Measurements from ENCODE around the gene HOXC11. TPM values are rescaled to one million over a fixed set of nuclear protein-coding genes. Genes with fewer than 3 reads are reported as not detected.

The HOXC11 gene
- total RNA-seq, 1 donor from 2014 or later, result not detected

DNA sequence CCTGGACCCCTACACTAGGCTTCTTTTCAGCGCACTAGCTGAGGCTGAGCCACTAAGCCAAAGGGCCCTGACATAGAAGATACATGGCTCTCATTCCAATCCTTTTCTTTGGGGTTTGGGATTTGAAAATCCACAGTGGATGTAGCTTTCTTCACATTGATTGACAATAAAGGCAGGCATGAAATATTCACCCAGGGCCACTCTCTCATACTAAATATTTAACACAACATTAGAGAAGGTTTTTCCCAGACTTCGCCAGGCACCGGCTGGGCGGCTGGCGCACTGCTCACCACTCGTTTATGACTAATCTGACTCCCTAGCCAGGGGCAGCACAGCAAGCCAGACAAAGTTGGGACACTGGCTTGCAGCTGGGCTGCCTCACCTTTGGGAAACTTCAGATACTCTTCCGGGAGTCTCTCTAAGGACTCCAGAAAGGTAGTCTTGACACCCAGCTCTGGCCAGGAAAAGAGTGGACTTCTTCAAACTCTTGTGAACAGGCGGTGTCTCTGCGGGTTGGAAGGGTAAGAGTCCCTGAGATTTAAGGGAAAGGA lies 699 bp upstream of the HOXC11 start:
- no peaks in the 10 kb centered on the region for H3K36me3 Mint-ChIP-seq
- H3K36me3 ChIP-seq, result no peaks in the 10 kb centered on the region
- H3K27me3 Mint-ChIP-seq (ENCODE audit: insufficient read depth, low read depth), result peaks cover 94% of the 10 kb centered on the region
- H3K9me3 Mint-ChIP-seq, result peaks cover 10% of the 10 kb centered on the region
- H3K4me1 Mint-ChIP-seq, result no peaks in the 10 kb centered on the region
- H3K4me2 ChIP-seq, result no peak overlapping the region
- TF ChIP-seq, protein P1, sequence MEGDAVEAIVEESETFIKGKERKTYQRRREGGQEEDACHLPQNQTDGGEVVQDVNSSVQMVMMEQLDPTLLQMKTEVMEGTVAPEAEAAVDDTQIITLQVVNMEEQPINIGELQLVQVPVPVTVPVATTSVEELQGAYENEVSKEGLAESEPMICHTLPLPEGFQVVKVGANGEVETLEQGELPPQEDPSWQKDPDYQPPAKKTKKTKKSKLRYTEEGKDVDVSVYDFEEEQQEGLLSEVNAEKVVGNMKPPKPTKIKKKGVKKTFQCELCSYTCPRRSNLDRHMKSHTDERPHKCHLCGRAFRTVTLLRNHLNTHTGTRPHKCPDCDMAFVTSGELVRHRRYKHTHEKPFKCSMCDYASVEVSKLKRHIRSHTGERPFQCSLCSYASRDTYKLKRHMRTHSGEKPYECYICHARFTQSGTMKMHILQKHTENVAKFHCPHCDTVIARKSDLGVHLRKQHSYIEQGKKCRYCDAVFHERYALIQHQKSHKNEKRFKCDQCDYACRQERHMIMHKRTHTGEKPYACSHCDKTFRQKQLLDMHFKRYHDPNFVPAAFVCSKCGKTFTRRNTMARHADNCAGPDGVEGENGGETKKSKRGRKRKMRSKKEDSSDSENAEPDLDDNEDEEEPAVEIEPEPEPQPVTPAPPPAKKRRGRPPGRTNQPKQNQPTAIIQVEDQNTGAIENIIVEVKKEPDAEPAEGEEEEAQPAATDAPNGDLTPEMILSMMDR (IDR thresholded peaks at IDR 0.05), result no peak
- TF ChIP-seq EZH2 (IDR thresholded peaks at IDR 0.05) (no peak), EZH2phosphoT487 (IDR thresholded peaks at IDR 0.05) (no peak)
- no peaks in the 10 kb centered on the region for H3K9me3 ChIP-seq (ENCODE audit: low read depth)
- no peak overlapping the region for H3K9ac ChIP-seq
- no peaks in the 10 kb centered on the region for H3K4me1 ChIP-seq
- DNase-seq (ENCODE audit: low spot score), result no peak
- H3K27ac ChIP-seq, result no peak overlapping the region
- peaks cover 91% of the 10 kb centered on the region for H4K20me1 ChIP-seq (ENCODE audit: low read depth)
- H3F3A ChIP-seq (ENCODE audit: low read depth), result no peaks in the 10 kb centered on the region
- no peaks in the 10 kb centered on the region for H3K79me2 ChIP-seq (ENCODE audit: low read depth)
- H2AFZ ChIP-seq (replicated peaks), result no peak overlapping the region
- no peak overlapping the region for H3K27ac Mint-ChIP-seq
- H3K4me3 Mint-ChIP-seq, result no peak overlapping the region
- no peak overlapping the region for H3K4me3 ChIP-seq
- peaks cover 100% of the 10 kb centered on the region for H3K27me3 ChIP-seq

DNA sequence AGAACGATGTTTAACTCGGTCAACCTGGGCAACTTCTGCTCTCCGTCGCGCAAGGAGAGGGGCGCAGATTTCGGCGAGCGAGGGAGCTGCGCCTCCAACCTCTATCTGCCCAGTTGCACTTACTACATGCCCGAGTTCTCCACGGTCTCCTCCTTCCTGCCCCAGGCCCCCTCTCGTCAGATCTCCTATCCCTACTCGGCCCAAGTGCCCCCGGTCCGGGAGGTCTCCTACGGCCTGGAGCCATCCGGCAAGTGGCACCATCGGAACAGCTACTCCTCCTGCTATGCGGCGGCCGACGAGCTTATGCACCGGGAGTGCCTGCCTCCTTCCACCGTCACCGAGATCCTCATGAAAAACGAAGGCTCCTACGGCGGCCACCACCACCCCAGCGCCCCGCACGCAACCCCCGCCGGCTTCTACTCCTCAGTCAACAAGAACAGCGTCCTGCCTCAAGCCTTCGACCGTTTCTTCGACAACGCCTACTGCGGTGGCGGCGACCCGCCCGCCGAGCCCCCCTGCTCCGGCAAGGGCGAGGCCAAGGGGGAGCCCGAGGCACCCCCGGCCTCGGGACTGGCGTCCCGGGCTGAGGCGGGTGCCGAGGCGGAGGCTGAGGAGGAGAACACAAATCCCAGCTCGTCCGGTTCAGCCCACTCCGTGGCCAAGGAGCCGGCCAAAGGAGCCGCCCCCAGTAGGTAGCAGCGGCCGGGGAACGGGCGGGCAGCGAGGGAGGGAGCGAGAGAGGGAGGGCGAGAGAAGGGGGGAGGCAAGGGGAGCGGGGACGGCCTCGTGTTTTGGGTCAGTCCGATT lies 513 bp downstream of the HOXC11 start:
- H3K4me1 Mint-ChIP-seq, result no peaks in the 10 kb centered on the region
- H2AFZ ChIP-seq (replicated peaks), result no peak overlapping the region

GRCh38 chr12:53974084-53975063 lies 1.4 kb downstream of the HOXC11 start, which contains the start of gene HOTAIR:
Gene HOTAIR, minus strand, starts transcription at chr12:53974954.
- no peak within 1 kb of the TSS for H3K4me3 ChIP-seq
- no peaks in the 10 kb centered on the region for H3F3A ChIP-seq (ENCODE audit: low read depth)
- no peaks in the 10 kb centered on the region for H3K79me2 ChIP-seq (ENCODE audit: low read depth)
- H3K4me1 ChIP-seq, result no peaks in the 10 kb centered on the region
- no peak within 1 kb of the TSS for H3K27ac ChIP-seq
- Mint-ChIP-seq H3K4me3 (peak within 1 kb of the TSS; percentile 72), H3K36me3 (no peaks in the 10 kb centered on the region), H3K9me3 (peaks cover 5% of the 10 kb centered on the region), H3K4me1 (no peaks in the 10 kb centered on the region), H3K27me3 (ENCODE audit: insufficient read depth, low read depth) (peaks cover 92% of the 10 kb centered on the region), H3K27ac (no peak within 1 kb of the TSS)
- H4K20me1 ChIP-seq (ENCODE audit: low read depth), result peaks cover 75% of the 10 kb centered on the region
- no peaks in the 10 kb centered on the region for H3K9me3 ChIP-seq (ENCODE audit: low read depth)
- TF ChIP-seq EZH2phosphoT487 (IDR thresholded peaks at IDR 0.05), result peak; percentile 85
- peak; percentile 90 for TF ChIP-seq EZH2 (IDR thresholded peaks at IDR 0.05)
- TF ChIP-seq, protein P1 (IDR thresholded peaks at IDR 0.05), result no peak
- peaks cover 100% of the 10 kb centered on the region for H3K27me3 ChIP-seq
- no peak for DNase-seq (ENCODE audit: low spot score)
- H2AFZ ChIP-seq (replicated peaks), result no peak within 1 kb of the TSS
- no peak within 1 kb of the TSS for H3K4me2 ChIP-seq
- H3K9ac ChIP-seq, result no peak within 1 kb of the TSS
- no peaks in the 10 kb centered on the region for H3K36me3 ChIP-seq

More for the DNA sequence above, 513 bp downstream of the HOXC11 start:
- Histone ChIP-seq H3K9ac (no peak overlapping the region), H4K20me1 (ENCODE audit: low read depth) (peaks cover 84% of the 10 kb centered on the region), H3K9me3 (ENCODE audit: low read depth) (no peaks in the 10 kb centered on the region), H3F3A (ENCODE audit: low read depth) (no peaks in the 10 kb centered on the region), H3K27ac (no peak overlapping the region), H3K36me3 (no peaks in the 10 kb centered on the region), H3K79me2 (ENCODE audit: low read depth) (no peaks in the 10 kb centered on the region), H3K4me3 (no peak overlapping the region), H3K4me2 (no peak overlapping the region), H3K27me3 (peaks cover 100% of the 10 kb centered on the region), H3K4me1 (no peaks in the 10 kb centered on the region)
- no peak for DNase-seq (ENCODE audit: low spot score)
- no peak overlapping the region for H3K27ac Mint-ChIP-seq
- H3K36me3 Mint-ChIP-seq, result no peaks in the 10 kb centered on the region
- TF ChIP-seq EZH2 (IDR thresholded peaks at IDR 0.05), result peak; percentile 100
- TF ChIP-seq EZH2phosphoT487 (IDR thresholded peaks at IDR 0.05), result peak; percentile 99
- TF ChIP-seq, protein P1 (IDR thresholded peaks at IDR 0.05), result no peak
- H3K4me3 Mint-ChIP-seq, result no peak overlapping the region
- peaks cover 92% of the 10 kb centered on the region for H3K27me3 Mint-ChIP-seq (ENCODE audit: insufficient read depth, low read depth)
- peaks cover 5% of the 10 kb centered on the region for H3K9me3 Mint-ChIP-seq

All from neural progenitor cell (in vitro differentiated cells).